NCI-H1105 treated with DMSO at 0.1 percent for 48 hours (cell line): Measurements from ENCODE around the gene LY6G6D.
"Not testable (repeated sequence)": the region's sequence is repeated elsewhere in the genome, so short reads cannot be mapped to it uniquely, and the experiment has no call there.

Source experiments
- DNase-seq: peaks from one replicate; lab custom pipeline; 2025; lab: John Stamatoyannopoulos, UW

The LY6G6D gene

GRCh38 chr6:31692353-31692752, 22.8 kb upstream of the LY6G6D start:
- no peak for DNase-seq

- no peak for DNase-seq
These were observed 22.3 kb upstream of the LY6G6D start for GRCh38 chr6:31692886-31693285.

GRCh38 chr6:31693535-31693934, 21.6 kb upstream of the LY6G6D start:
- no peak for DNase-seq

GRCh38 chr6:31697555-31697954, 17.6 kb upstream of the LY6G6D start:
- DNase-seq = no peak

GRCh38 chr6:31700740-31701401, 14.3 kb upstream of the LY6G6D start:
- no peak for DNase-seq

- peak; percentile 36 for DNase-seq
These were observed 13.3 kb upstream of the LY6G6D start for GRCh38 chr6:31701666-31702404.

- DNase-seq = peak; percentile 39
These were observed 12.7 kb upstream of the LY6G6D start for GRCh38 chr6:31702405-31702818.

- DNase-seq = peak; percentile 96
These were observed 12.1 kb upstream of the LY6G6D start, which contains the start of gene ABHD16A for GRCh38 chr6:31702819-31703716. Gene ABHD16A (minus strand): TSS chr6:31703324. CDS start chr6:31703281, 43 bp downstream.

GRCh38 chr6:31705931-31706330, 9.2 kb upstream of the LY6G6D start:
- no peak for DNase-seq

GRCh38 chr6:31706599-31706998, 8.5 kb upstream of the LY6G6D start, which contains the start of gene LY6G6F:
Gene LY6G6F (plus strand): TSS chr6:31706866. CDS start chr6:31706907, 41 bp downstream.
- DNase-seq = no peak

GRCh38 chr6:31707701-31708100, 7.4 kb upstream of the LY6G6D start:
- DNase-seq = no peak

- no peak for DNase-seq
These were observed 6.9 kb upstream of the LY6G6D start for GRCh38 chr6:31708224-31708623.

GRCh38 chr6:31709157-31709556, 6.0 kb upstream of the LY6G6D start:
- not testable (repeated sequence) for DNase-seq

GRCh38 chr6:31710523-31711219, 4.5 kb upstream of the LY6G6D start:
- DNase-seq = no peak

- no peak for DNase-seq
These were observed 3.9 kb upstream of the LY6G6D start for GRCh38 chr6:31711233-31711632.

GRCh38 chr6:31712296-31712695, 2.9 kb upstream of the LY6G6D start:
- no peak for DNase-seq

GRCh38 chr6:31713465-31713864, 1.7 kb upstream of the LY6G6D start:
- no peak for DNase-seq

- no peak for DNase-seq
These were observed 1.0 kb upstream of the LY6G6D start for GRCh38 chr6:31713991-31714684.

GRCh38 chr6:31717499-31718222, 2.5 kb downstream of the LY6G6D start:
- DNase-seq = no peak

- peak; percentile 23 for DNase-seq
These were observed 3.1 kb downstream of the LY6G6D start for GRCh38 chr6:31718265-31718664.
